NCI-H146 treated with DMSO at 0.1 percent for 48 hours (cell line): Measurements from ENCODE around the gene SGCE.

Experiments used
- DNase-seq: peaks from one replicate; lab custom pipeline; 2025; ENCODE audit not compliant: unreplicated experiment; lab: John Stamatoyannopoulos, UW

SGCE gene

GRCh38 chr7:94575646-94576045, 80.3 kb downstream of the SGCE start:
- DNase-seq: no peak

GRCh38 chr7:94571816-94572215, 84.1 kb downstream of the SGCE start:
- no peak for DNase-seq

- DNase-seq: no peak
Observed at GRCh38 chr7:94567396-94567795, 88.5 kb downstream of the SGCE start.

- DNase-seq: no peak
Observed at GRCh38 chr7:94565247-94565894, 90.6 kb downstream of the SGCE start.

- DNase-seq: no peak
Observed at GRCh38 chr7:94562525-94562924, 93.4 kb downstream of the SGCE start.

GRCh38 chr7:94561841-94562514, 94.0 kb downstream of the SGCE start:
- no peak for DNase-seq

GRCh38 chr7:94559972-94560371, 96.0 kb downstream of the SGCE start:
- no peak for DNase-seq

GRCh38 chr7:94557215-94557614, 98.7 kb downstream of the SGCE start:
- no peak for DNase-seq

GRCh38 chr7:94556028-94556427, 99.9 kb downstream of the SGCE start:
- DNase-seq: no peak

- no peak for DNase-seq
Observed at GRCh38 chr7:94547126-94547525, 108.8 kb downstream of the SGCE start.

- no peak for DNase-seq
Observed at GRCh38 chr7:94540428-94540827, 115.5 kb downstream of the SGCE start.
